IMR-90 (cell line): Measurements from ENCODE around the gene SGCE. TPM values are rescaled to one million over a fixed set of nuclear protein-coding genes. Genes with fewer than 3 reads are reported as not detected.

Source experiments
- ATAC-seq: fragments of 200-7000 bp; cut with Tn5 transposase; 2 replicates; pipeline ENCODE4 v1.9.1; 2020; ENCODE audit warnings: low read depth, mild to moderate bottlenecking, moderate library complexity
- BruUV-seq: library from RNA; stranded (reverse); fragments of 400-500 nt; replicated peaks from 2 replicates; lab custom pipeline; 2021; lab: Mats Ljungman, UMichigan
- CTCF ChIA-PET: fragments of 300-600 bp; formaldehyde crosslinking; extraction: SDS; loops from one replicate; lab custom pipeline; 2021; ENCODE audit warnings: antibody characterized with exemption; lab: Yijun Ruan, JAX
- POLR2A ChIA-PET: fragments of 300-600 bp; sonication (Branson Sonifier 250); formaldehyde crosslinking; loops from one replicate; lab custom pipeline; 2022; ENCODE audit warnings: antibody characterized with exemption; ENCODE audit not compliant: unreplicated experiment; lab: Charles Lee
- DNase-seq: peaks from one replicate; pipeline ENCODE4 v3.0.0; 2013
- H2AFZ ChIP-seq: replicated peaks from 2 replicates; pipeline ENCODE3; 2013; ENCODE audit warnings: low read length, mild to moderate bottlenecking; ENCODE audit not compliant: poor library complexity
- H2AK5ac ChIP-seq: 2 replicates; pipeline ENCODE4 v1.6.1; 2013; ENCODE audit warnings: low read depth, low read length, inconsistent platforms
- H2AK9ac ChIP-seq: replicated peaks from 2 replicates; pipeline ENCODE3; 2013; ENCODE audit warnings: mild to moderate bottlenecking, low read depth, low read length, moderate library complexity; ENCODE audit not compliant: poor library complexity
- H2BK120ac ChIP-seq: 2 replicates; pipeline ENCODE4 v1.6.1; 2013; ENCODE audit warnings: low read depth, low read length, inconsistent platforms
- H2BK15ac ChIP-seq: 3 replicates; pipeline ENCODE4 v1.6.1; 2013; ENCODE audit warnings: low read depth, low read length, inconsistent platforms
- H2BK20ac ChIP-seq: 2 replicates; pipeline ENCODE4 v1.6.1; 2013; ENCODE audit warnings: low read depth, mild to moderate bottlenecking, inconsistent platforms, low read length, moderate library complexity
- H2BK5ac ChIP-seq: 2 replicates; pipeline ENCODE4 v1.6.1; 2013; ENCODE audit warnings: mild to moderate bottlenecking, low read depth, low read length, inconsistent platforms; ENCODE audit not compliant: poor library complexity, severe bottlenecking
- H3K14ac ChIP-seq: replicated peaks from 2 replicates; pipeline ENCODE4 v1.6.1; 2013; ENCODE audit warnings: low read depth, low read length, inconsistent platforms
- H3K18ac ChIP-seq: 2 replicates; pipeline ENCODE4 v1.6.1; 2013; ENCODE audit warnings: low read depth, low read length, control low read depth
- H3K23ac ChIP-seq: 2 replicates; pipeline ENCODE4 v1.6.1; 2013; ENCODE audit warnings: low read depth, low read length, inconsistent platforms
- H3K27ac ChIP-seq: 2 replicates; pipeline ENCODE4 v1.5.1; 2013; ENCODE audit warnings: mild to moderate bottlenecking, control low read depth, low read length; ENCODE audit not compliant: insufficient read depth
- H3K27me3 ChIP-seq: 2 replicates; pipeline ENCODE4 v1.6.1; 2013; ENCODE audit warnings: low read length; ENCODE audit not compliant: control insufficient read depth, insufficient read depth
- H3K36me3 ChIP-seq: 2 replicates; pipeline ENCODE4 v1.6.1; 2013; ENCODE audit warnings: low read length, mixed read lengths; ENCODE audit not compliant: control insufficient read depth, insufficient read depth
- H3K4ac ChIP-seq: 2 replicates; pipeline ENCODE4 v1.6.1; 2013; ENCODE audit warnings: low read depth, low read length, inconsistent platforms
- H3K4me1 ChIP-seq: 2 replicates; pipeline ENCODE4 v1.6.1; 2013; ENCODE audit warnings: low read length, mixed read lengths; ENCODE audit not compliant: control insufficient read depth, insufficient read depth
- H3K4me2 ChIP-seq: 2 replicates; pipeline ENCODE4 v1.6.1; 2013; ENCODE audit warnings: low read depth, mild to moderate bottlenecking, control low read depth, low read length, moderate library complexity
- H3K4me3 ChIP-seq: 2 replicates; pipeline ENCODE4 v1.5.1; 2013; ENCODE audit warnings: low read depth, mild to moderate bottlenecking, control low read depth, low read length, moderate library complexity; ENCODE audit not compliant: insufficient read depth
- H3K56ac ChIP-seq: 2 replicates; pipeline ENCODE4 v1.6.1; 2013; ENCODE audit warnings: low read length, inconsistent platforms; ENCODE audit not compliant: insufficient read depth; ENCODE audit errors: extremely low read depth
- H3K79me1 ChIP-seq, 2 experiments: 2 replicates each; pipeline ENCODE4 v1.6.1; 2013; ENCODE audit warnings: low read length in 2 of 2, inconsistent platforms in 1 of 2, low read depth in 1 of 2
- H3K9ac ChIP-seq: 2 replicates; pipeline ENCODE4 v1.6.1; 2013; ENCODE audit warnings: low read depth, low read length, control low read depth
- H3K9me1 ChIP-seq: 2 replicates; pipeline ENCODE4 v1.6.1; 2013; ENCODE audit warnings: low read length, inconsistent platforms; ENCODE audit not compliant: insufficient read depth
- H3K9me3 ChIP-seq: 2 replicates; pipeline ENCODE4 v1.6.1; 2013; ENCODE audit warnings: low read length; ENCODE audit not compliant: control insufficient read depth, insufficient read depth
- H4K20me1 ChIP-seq: 2 replicates; pipeline ENCODE4 v1.6.1; 2013; ENCODE audit warnings: low read length, inconsistent platforms; ENCODE audit not compliant: insufficient read depth
- H4K5ac ChIP-seq: 2 replicates; pipeline ENCODE4 v1.6.1; 2013; ENCODE audit warnings: mild to moderate bottlenecking, low read depth, low read length, control low read depth
- H4K8ac ChIP-seq, 2 experiments: 2 replicates each; pipeline ENCODE4 v1.6.1; 2013; ENCODE audit warnings: low read depth in 2 of 2, low read length in 2 of 2, control low read depth in 1 of 2, inconsistent platforms in 1 of 2
- H4K91ac ChIP-seq: 2 replicates; pipeline ENCODE4 v1.6.1; 2013; ENCODE audit warnings: low read depth, low read length, inconsistent platforms; ENCODE audit not compliant: insufficient read depth
- MAFK ChIP-seq: IDR thresholded peaks from 2 replicates; pipeline ENCODE4 v1.6.1; 2012; ENCODE audit warnings: low read depth, low read length, improper control_type of control experiment
- WGBS, 2 experiments: methylation state at CpG; one replicate each; pipeline versions ENCODE4 v1.1.5 to v1.1.7; 2013; ENCODE audit warnings: missing lambda C conversion rate in 2 of 2; ENCODE audit not compliant: insufficient read length in 1 of 2; ENCODE audit errors: extremely low coverage in 2 of 2; 5-methylcytosine and 5-hydroxymethylcytosine counted together
- dilution Hi-C: fragments of 300-500 bp; cut with HindIII; formaldehyde crosslinking; loops from one replicate; pipeline ENCODE4 v1.14.3; 2018; ENCODE audit warnings: low sequenced_read_pairs; ENCODE audit not compliant: unreplicated experiment
- in situ Hi-C: fragments of 300-500 bp; cut with MboI; formaldehyde crosslinking; loops from 3 replicates; pipeline ENCODE4 v1.14.3; 2019; ENCODE audit warnings: low sequenced_read_pairs, inconsistent platforms, mixed read lengths
- intact Hi-C: fragments of 100-400 bp; cut with micrococcal nuclease; formaldehyde crosslinking; loops from 2 replicates; pipeline ENCODE4 v1.10.0; 2022
- polyA plus RNA-seq, 3 experiments: library from polyadenylated mRNA; depleted of rRNA; stranded (reverse); fragments of >200 nt; gene quantifications; 2 replicates each; pipeline ENCODE4 v1.2.3, GENCODE V29; 2012; ENCODE audit warnings: low replicate concordance in 1 of 3
- total RNA-seq: library from RNA; depleted of rRNA; stranded (reverse); fragments of >200 nt; gene quantifications from 2 replicates; pipeline ENCODE4 v1.2.3, GENCODE V29; 2012

Gene SGCE
- total and polyA plus RNA-seq, 2 of the 4 experiments (the other 2 are of a cell fraction) = 39.4 to 40.5 TPM

GRCh38 chr7:94615666-94616065 is 40.3 kb downstream of the SGCE start:
- 20% methylated on average over 1 of the region's 1 CpG; no CpG with 5 or more reads in 1 of the 2 experiments for WGBS, 2 experiments
- H3K79me1 ChIP-seq = no peaks in the 10 kb centered on the region; a peak in 1 of 4 replicates
- BruUV-seq = no TSS peak

More at GRCh38 chr7:94615666-94616065, 40.3 kb downstream of the SGCE start:
- no peak overlapping the region for H4K5ac ChIP-seq
- ATAC-seq (no peak), DNase-seq (no peak)
- H2AFZ ChIP-seq = no peak overlapping the region
- H3K27ac ChIP-seq = no peak overlapping the region
- no peaks in the 10 kb centered on the region for H4K20me1 ChIP-seq
- POLR2A ChIA-PET = no interaction called here
- no peak overlapping the region for H3K4ac ChIP-seq
- H3K9me3 ChIP-seq = no peaks in the 10 kb centered on the region
- dilution Hi-C loops = no loop called here
- no peak overlapping the region for H3K9ac ChIP-seq
- H3K4me3 ChIP-seq = no peak overlapping the region
- no peaks in the 10 kb centered on the region for H3K27me3 ChIP-seq
- H3K56ac ChIP-seq = no peak overlapping the region
- no peak overlapping the region for H4K91ac ChIP-seq
- no peak overlapping the region for H2AK5ac ChIP-seq
- no peak overlapping the region for H2BK120ac ChIP-seq
- no peak overlapping the region for H3K4me2 ChIP-seq
- CTCF ChIA-PET = no interaction called here
- in situ Hi-C loops = no loop called here
- H2BK20ac ChIP-seq = no peak overlapping the region
- H2BK5ac ChIP-seq = no peak overlapping the region
- no peak overlapping the region for H4K8ac ChIP-seq
- peaks cover 7% of the 10 kb centered on the region; the same call in 1 of the 2 replicates for H3K36me3 ChIP-seq
- H3K18ac ChIP-seq = no peak overlapping the region
- H3K23ac ChIP-seq = no peak overlapping the region
- H3K4me1 ChIP-seq = no peaks in the 10 kb centered on the region
- peaks cover 3% of the 10 kb centered on the region; the same call in 1 of the 2 replicates for H3K9me1 ChIP-seq
- intact Hi-C loops = no loop called here
- H2BK15ac ChIP-seq = no peak overlapping the region
- no peak for TF ChIP-seq MAFK
- no peak overlapping the region for H3K14ac ChIP-seq
- H2AK9ac ChIP-seq = no peak overlapping the region
